GM12873 (cell line): ENCODE measurements around the gene BRAT1.

ENCODE experiments used
- CTCF ChIP-seq: IDR thresholded peaks from 2 replicates; pipeline ENCODE4 v1.5.1; 2012; ENCODE audit warnings: low read depth, mild to moderate bottlenecking, moderate library complexity, low read length, control low read depth; ENCODE audit not compliant: insufficient read depth; ENCODE audit errors: missing control alignments

The BRAT1 gene

GRCh38 chr7:2512713-2513112 is 42.6 kb downstream of the BRAT1 start:
- no peak for TF ChIP-seq CTCF

GRCh38 chr7:2512179-2512661 is 43.1 kb downstream of the BRAT1 start:
- no peak for TF ChIP-seq CTCF

GRCh38 chr7:2511769-2512168 is 43.6 kb downstream of the BRAT1 start:
- no peak for TF ChIP-seq CTCF

GRCh38 chr7:2510909-2511768 is 44.2 kb downstream of the BRAT1 start:
- TF ChIP-seq CTCF, result no peak

GRCh38 chr7:2510130-2510776 is 45.1 kb downstream of the BRAT1 start:
- TF ChIP-seq CTCF, result no peak

GRCh38 chr7:2509298-2509906 is 45.9 kb downstream of the BRAT1 start:
- TF ChIP-seq CTCF, result no peak
